ENCODE results near the gene CPEB3. TPM values are rescaled to one million over a fixed set of nuclear protein-coding genes. Genes with fewer than 3 reads are reported as not detected.

Gene CPEB3
- total RNA-seq, 1 experiment from 2014 or later = 2.4 TPM

DNA sequence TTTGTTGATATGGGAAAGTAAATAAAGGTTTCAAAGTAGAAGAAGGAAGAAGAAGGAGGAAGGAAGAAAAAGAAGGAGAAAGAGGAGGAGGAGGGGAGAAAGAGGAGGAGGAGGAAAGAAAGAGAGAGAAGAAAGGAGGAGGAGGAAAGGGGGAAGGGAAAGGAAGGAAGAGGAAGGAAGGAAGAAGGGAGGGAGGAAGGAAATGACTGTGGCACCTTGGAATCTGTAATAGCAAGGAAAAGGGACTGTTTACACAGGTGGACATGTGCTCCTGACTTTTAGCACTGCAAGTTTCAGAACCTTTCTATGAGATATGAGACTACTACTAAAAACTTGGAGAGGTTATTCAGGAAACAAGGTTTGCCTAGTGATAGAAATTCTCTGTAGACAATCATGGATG lies 214.2 kb downstream of the CPEB3 start:
- Histone ChIP-seq H3K36me3 (ENCODE audit: control insufficient read depth, insufficient read depth, low read length) (no peaks in the 10 kb centered on the region), H3K4me3 (ENCODE audit: low read depth in 2 of 2, low read length in 2 of 2) (no peak overlapping the region), H3K27ac (ENCODE audit: low read length) (no peak overlapping the region), H3K9me3 (ENCODE audit: control insufficient read depth, insufficient read depth, low read depth, low read length) (no peaks in the 10 kb centered on the region), H3K4me1 (ENCODE audit: control insufficient read depth, insufficient read depth, low read length) (no peaks in the 10 kb centered on the region), H3K27me3 (ENCODE audit: control insufficient read depth, insufficient read depth, low read length) (no peaks in the 10 kb centered on the region)
- POLR2A ChIA-PET = no interaction called here
- DNase-seq (ENCODE audit: low read depth, low spot score) (no peak), ATAC-seq (no peak)
- intact Hi-C loops (cut with micrococcal nuclease; ENCODE audit: unreplicated experiment) (no loop called here), in situ Hi-C loops (cut with HindIII; ENCODE audit: low pct_unique_long_range_greater_than_20kb, low sequenced_read_pairs) (no loop called here)
- CTCF ChIA-PET = no interaction called here
- BruUV-seq (replicated peaks) = no TSS peak
- TF ChIP-seq, protein P1, sequence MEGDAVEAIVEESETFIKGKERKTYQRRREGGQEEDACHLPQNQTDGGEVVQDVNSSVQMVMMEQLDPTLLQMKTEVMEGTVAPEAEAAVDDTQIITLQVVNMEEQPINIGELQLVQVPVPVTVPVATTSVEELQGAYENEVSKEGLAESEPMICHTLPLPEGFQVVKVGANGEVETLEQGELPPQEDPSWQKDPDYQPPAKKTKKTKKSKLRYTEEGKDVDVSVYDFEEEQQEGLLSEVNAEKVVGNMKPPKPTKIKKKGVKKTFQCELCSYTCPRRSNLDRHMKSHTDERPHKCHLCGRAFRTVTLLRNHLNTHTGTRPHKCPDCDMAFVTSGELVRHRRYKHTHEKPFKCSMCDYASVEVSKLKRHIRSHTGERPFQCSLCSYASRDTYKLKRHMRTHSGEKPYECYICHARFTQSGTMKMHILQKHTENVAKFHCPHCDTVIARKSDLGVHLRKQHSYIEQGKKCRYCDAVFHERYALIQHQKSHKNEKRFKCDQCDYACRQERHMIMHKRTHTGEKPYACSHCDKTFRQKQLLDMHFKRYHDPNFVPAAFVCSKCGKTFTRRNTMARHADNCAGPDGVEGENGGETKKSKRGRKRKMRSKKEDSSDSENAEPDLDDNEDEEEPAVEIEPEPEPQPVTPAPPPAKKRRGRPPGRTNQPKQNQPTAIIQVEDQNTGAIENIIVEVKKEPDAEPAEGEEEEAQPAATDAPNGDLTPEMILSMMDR (IDR thresholded peaks at IDR 0.05) = no peak
- TF ChIP-seq SIN3A (IDR thresholded peaks at IDR 0.05; ENCODE audit: borderline replicate concordance, insufficient read depth, low read depth, low read length) = no peak
- no peak for TF ChIP-seq TCF7L2 (IDR thresholded peaks at IDR 0.05; ENCODE audit: low read depth, low read length)
- TF ChIP-seq, protein P2, sequence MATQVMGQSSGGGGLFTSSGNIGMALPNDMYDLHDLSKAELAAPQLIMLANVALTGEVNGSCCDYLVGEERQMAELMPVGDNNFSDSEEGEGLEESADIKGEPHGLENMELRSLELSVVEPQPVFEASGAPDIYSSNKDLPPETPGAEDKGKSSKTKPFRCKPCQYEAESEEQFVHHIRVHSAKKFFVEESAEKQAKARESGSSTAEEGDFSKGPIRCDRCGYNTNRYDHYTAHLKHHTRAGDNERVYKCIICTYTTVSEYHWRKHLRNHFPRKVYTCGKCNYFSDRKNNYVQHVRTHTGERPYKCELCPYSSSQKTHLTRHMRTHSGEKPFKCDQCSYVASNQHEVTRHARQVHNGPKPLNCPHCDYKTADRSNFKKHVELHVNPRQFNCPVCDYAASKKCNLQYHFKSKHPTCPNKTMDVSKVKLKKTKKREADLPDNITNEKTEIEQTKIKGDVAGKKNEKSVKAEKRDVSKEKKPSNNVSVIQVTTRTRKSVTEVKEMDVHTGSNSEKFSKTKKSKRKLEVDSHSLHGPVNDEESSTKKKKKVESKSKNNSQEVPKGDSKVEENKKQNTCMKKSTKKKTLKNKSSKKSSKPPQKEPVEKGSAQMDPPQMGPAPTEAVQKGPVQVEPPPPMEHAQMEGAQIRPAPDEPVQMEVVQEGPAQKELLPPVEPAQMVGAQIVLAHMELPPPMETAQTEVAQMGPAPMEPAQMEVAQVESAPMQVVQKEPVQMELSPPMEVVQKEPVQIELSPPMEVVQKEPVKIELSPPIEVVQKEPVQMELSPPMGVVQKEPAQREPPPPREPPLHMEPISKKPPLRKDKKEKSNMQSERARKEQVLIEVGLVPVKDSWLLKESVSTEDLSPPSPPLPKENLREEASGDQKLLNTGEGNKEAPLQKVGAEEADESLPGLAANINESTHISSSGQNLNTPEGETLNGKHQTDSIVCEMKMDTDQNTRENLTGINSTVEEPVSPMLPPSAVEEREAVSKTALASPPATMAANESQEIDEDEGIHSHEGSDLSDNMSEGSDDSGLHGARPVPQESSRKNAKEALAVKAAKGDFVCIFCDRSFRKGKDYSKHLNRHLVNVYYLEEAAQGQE (IDR thresholded peaks at IDR 0.05; ENCODE audit: insufficient read depth in 1 of 2, low read depth in 2 of 2, low read length in 1 of 2) = no peak
- no peak for TF ChIP-seq POLR2AphosphoS5 (IDR thresholded peaks at IDR 0.05; ENCODE audit: low read depth, low read length)

DNA sequence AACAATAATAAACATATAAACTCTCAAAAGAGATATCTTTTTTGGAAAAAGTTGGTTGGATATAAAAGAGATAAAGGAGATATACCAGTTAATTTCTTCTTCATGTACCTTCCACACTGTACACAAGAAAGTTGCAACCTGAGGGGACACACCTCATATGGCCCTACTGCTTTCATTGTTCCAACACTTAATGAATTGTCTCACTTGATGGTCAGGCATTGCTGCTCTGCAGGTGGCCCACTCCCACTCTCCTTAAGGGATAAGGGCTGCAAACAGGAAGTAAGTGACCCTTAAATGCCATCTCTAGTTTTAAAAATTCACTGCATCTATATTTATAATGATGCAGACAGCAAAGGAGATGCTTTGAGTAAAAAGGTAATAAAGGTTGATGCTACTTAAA lies 215.0 kb downstream of the CPEB3 start:
- no peak for TF ChIP-seq SIN3A (IDR thresholded peaks at IDR 0.05; ENCODE audit: borderline replicate concordance, insufficient read depth, low read depth, low read length)
- TF ChIP-seq POLR2AphosphoS5 (IDR thresholded peaks at IDR 0.05; ENCODE audit: low read depth, low read length) = no peak
- TF ChIP-seq, protein P2 (IDR thresholded peaks at IDR 0.05; ENCODE audit: insufficient read depth in 1 of 2, low read depth in 2 of 2, low read length in 1 of 2) = no peak
- TF ChIP-seq TCF7L2 (IDR thresholded peaks at IDR 0.05; ENCODE audit: low read depth, low read length) = no peak
- TF ChIP-seq, protein P1 (IDR thresholded peaks at IDR 0.05) = no peak
- intact Hi-C loops (cut with micrococcal nuclease; ENCODE audit: unreplicated experiment) (no loop called here), in situ Hi-C loops (cut with HindIII; ENCODE audit: low pct_unique_long_range_greater_than_20kb, low sequenced_read_pairs) (no loop called here)
- no peaks in the 10 kb centered on the region for H3K9me3 ChIP-seq (ENCODE audit: control insufficient read depth, insufficient read depth, low read depth, low read length)
- CTCF ChIA-PET = no interaction called here
- no peak for DNase-seq (ENCODE audit: low read depth, low spot score)
- no peak overlapping the region for H3K27ac ChIP-seq (ENCODE audit: low read length)
- H3K36me3 ChIP-seq (ENCODE audit: control insufficient read depth, insufficient read depth, low read length) = no peaks in the 10 kb centered on the region
- H3K4me1 ChIP-seq (ENCODE audit: control insufficient read depth, insufficient read depth, low read length) = no peaks in the 10 kb centered on the region
- ATAC-seq = no peak
- BruUV-seq (replicated peaks) = no TSS peak
- POLR2A ChIA-PET = no interaction called here
- no peak overlapping the region for H3K4me3 ChIP-seq (ENCODE audit: low read depth in 2 of 2, low read length in 2 of 2)
- H3K27me3 ChIP-seq (ENCODE audit: control insufficient read depth, insufficient read depth, low read length) = no peaks in the 10 kb centered on the region
